WTC11 (cell line): ENCODE measurements around the gene FGF1.

Experiments
- CBFB ChIP-seq: sonication (generic); formaldehyde crosslinking; IDR thresholded peaks from 2 replicates; pipeline ENCODE4 v1.8.1; 2022; ENCODE audit warnings: mild to moderate bottlenecking, low read depth, missing genetic modification reagents
- FOXJ3 ChIP-seq: sonication (generic); formaldehyde crosslinking; IDR thresholded peaks from 2 replicates; pipeline ENCODE4 v1.9.0; 2021; ENCODE audit warnings: missing genetic modification reagents, mild to moderate bottlenecking, borderline replicate concordance
- TEAD4 ChIP-seq: sonication (generic); formaldehyde crosslinking; IDR thresholded peaks from 2 replicates; pipeline ENCODE4 v1.8.0; 2022; ENCODE audit warnings: mild to moderate bottlenecking, missing genetic modification reagents
- TP53 ChIP-seq: sonication (generic); formaldehyde crosslinking; IDR thresholded peaks from 2 replicates; pipeline ENCODE4 v1.8.1; 2023; ENCODE audit warnings: mild to moderate bottlenecking, missing genetic modification reagents
- TF ChIP-seq, protein P1 (sequence below): fragments of 200-600 bp; IDR thresholded peaks from 2 replicates; pipeline ENCODE4 v1.8.0; 2022; ENCODE audit warnings: antibody characterized with exemption

GRCh38 chr5:142689081-142689480, 3.2 kb upstream of the FGF1 start:
- no peak for TF ChIP-seq TEAD4 (CRISPR knock-in tag)
- TF ChIP-seq, protein P1, sequence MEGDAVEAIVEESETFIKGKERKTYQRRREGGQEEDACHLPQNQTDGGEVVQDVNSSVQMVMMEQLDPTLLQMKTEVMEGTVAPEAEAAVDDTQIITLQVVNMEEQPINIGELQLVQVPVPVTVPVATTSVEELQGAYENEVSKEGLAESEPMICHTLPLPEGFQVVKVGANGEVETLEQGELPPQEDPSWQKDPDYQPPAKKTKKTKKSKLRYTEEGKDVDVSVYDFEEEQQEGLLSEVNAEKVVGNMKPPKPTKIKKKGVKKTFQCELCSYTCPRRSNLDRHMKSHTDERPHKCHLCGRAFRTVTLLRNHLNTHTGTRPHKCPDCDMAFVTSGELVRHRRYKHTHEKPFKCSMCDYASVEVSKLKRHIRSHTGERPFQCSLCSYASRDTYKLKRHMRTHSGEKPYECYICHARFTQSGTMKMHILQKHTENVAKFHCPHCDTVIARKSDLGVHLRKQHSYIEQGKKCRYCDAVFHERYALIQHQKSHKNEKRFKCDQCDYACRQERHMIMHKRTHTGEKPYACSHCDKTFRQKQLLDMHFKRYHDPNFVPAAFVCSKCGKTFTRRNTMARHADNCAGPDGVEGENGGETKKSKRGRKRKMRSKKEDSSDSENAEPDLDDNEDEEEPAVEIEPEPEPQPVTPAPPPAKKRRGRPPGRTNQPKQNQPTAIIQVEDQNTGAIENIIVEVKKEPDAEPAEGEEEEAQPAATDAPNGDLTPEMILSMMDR = no peak
- TF ChIP-seq FOXJ3 (CRISPR knock-in tag) = no peak
- no peak for TF ChIP-seq TP53
- no peak for TF ChIP-seq CBFB (CRISPR knock-in tag)
